GM13977 (cell line): ENCODE data around the gene ARHGEF28.

Experiments used
- DNase-seq: peaks from one replicate; pipeline ENCODE4 v3.0.0; 2012; ENCODE audit warnings: low spot score
- in situ Hi-C: fragments of 300-500 bp; cut with MboI; formaldehyde crosslinking; loops from one replicate; pipeline ENCODE4 v1.12.0; 2022; ENCODE audit warnings: low sequenced_read_pairs, low pct_unique_long_range_greater_than_20kb, mixed read lengths, inconsistent platforms; ENCODE audit not compliant: unreplicated experiment
- TF ChIP-seq, protein P1 (sequence below): IDR thresholded peaks from 2 replicates; pipeline ENCODE4 v1.5.1; 2012; ENCODE audit warnings: mild to moderate bottlenecking, control low read depth; ENCODE audit not compliant: insufficient read depth; ENCODE audit errors: extremely low read depth, missing control alignments

ARHGEF28 gene

DNA sequence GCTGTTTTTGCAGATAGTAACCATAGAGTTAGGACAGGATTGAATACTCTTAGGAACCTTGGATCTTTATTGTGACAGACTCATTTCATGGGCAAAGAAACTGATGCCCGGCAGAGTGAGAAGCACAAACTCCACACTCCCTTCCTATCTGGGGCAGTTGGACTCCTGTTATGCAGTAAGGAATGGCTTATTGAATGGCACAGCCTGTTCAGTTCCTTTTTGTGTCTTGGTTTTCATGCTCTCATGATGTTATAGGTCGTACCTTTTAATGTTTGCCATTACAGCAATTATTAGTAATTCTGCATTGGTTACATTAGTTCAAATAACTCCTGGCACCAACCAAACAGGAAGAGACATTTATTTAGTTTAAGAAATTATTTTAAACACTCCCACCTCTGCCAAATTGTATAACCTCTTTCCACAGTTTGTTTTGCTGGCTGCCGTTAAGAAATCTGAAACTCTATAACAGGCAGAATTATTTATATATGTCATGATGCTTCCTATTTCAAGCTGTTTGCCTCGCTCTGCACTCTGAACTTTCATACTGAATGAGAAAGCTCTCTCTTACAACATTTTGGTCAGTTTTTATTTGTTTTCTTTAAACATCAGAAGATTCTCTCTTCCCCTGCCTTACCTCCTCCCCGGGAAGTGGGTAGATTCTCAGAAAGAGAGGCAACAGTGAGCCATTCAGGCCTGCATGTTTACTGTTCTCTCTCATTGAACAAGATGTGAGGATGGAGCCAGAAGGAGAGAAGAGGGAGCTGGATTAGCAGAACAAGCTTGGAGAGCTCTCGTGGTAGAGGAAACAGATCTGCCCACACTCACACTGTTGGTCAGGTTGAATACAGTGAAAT lies 144.4 kb downstream of the ARHGEF28 start:
- DNase-seq: no peak
- TF ChIP-seq, protein P1, sequence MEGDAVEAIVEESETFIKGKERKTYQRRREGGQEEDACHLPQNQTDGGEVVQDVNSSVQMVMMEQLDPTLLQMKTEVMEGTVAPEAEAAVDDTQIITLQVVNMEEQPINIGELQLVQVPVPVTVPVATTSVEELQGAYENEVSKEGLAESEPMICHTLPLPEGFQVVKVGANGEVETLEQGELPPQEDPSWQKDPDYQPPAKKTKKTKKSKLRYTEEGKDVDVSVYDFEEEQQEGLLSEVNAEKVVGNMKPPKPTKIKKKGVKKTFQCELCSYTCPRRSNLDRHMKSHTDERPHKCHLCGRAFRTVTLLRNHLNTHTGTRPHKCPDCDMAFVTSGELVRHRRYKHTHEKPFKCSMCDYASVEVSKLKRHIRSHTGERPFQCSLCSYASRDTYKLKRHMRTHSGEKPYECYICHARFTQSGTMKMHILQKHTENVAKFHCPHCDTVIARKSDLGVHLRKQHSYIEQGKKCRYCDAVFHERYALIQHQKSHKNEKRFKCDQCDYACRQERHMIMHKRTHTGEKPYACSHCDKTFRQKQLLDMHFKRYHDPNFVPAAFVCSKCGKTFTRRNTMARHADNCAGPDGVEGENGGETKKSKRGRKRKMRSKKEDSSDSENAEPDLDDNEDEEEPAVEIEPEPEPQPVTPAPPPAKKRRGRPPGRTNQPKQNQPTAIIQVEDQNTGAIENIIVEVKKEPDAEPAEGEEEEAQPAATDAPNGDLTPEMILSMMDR: no peak
- in situ Hi-C loops: no loop called here

DNA sequence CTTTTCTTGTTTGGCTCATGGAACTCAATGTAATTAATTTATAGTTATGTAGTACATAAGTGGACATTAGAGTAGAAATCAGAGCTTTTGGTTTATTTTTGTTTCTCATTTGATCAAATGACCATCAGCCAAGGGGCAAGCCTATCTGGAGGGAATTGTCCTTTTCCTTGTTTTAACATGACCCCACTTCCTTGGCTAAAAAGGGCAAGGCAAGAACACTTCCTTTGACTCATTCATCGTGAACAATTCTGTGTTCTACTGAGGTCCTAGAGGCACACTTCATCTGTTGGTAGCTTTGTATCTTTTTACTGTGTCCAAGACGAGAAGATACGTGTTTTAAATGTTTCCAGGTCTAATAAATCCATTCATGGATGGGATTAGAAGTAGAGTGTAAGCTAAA lies 148.9 kb downstream of the ARHGEF28 start:
- in situ Hi-C loops: no loop called here
- TF ChIP-seq, protein P1: no peak
- no peak for DNase-seq

DNA sequence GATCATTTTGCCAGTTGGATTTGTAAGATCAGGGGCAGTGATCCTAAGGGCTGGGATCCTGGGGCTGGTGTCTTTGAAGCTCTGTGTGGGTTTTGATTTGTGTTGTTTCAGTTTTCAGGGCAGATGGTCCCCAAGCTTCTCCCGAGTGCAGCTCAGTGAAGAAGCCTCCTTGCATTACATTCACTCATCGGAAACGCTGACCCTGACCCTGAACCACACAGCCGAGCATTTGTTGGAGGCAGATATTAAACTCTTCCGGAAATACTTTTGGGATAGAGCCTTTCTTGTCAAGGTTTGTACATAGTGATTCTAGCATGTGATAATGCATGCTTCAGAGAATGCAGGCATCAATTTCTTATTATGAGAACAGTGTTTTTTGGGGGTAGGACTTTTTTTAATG lies 150.4 kb downstream of the ARHGEF28 start:
- in situ Hi-C loops: no loop called here
- TF ChIP-seq, protein P1: no peak
- DNase-seq: no peak

DNA sequence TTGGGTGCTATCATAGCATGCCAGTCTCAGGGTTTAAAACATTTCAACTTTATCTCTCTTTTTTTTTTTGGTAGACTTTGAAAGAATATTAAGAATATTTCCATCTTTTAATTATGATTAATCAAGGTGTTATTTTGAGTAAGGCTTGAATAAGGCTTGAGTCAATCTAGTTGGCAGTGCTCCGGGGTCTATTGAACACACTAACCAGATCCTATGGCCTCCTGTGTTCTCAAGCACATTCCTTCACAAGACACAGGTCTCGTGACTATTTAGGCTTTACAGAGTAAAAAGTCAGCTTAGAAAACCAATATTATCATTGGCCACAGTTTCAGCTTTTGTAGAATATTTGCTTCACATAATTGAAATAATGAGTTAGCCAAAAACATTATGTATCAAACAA lies 151.2 kb downstream of the ARHGEF28 start:
- in situ Hi-C loops: no loop called here
- TF ChIP-seq, protein P1: no peak
- no peak for DNase-seq

DNA sequence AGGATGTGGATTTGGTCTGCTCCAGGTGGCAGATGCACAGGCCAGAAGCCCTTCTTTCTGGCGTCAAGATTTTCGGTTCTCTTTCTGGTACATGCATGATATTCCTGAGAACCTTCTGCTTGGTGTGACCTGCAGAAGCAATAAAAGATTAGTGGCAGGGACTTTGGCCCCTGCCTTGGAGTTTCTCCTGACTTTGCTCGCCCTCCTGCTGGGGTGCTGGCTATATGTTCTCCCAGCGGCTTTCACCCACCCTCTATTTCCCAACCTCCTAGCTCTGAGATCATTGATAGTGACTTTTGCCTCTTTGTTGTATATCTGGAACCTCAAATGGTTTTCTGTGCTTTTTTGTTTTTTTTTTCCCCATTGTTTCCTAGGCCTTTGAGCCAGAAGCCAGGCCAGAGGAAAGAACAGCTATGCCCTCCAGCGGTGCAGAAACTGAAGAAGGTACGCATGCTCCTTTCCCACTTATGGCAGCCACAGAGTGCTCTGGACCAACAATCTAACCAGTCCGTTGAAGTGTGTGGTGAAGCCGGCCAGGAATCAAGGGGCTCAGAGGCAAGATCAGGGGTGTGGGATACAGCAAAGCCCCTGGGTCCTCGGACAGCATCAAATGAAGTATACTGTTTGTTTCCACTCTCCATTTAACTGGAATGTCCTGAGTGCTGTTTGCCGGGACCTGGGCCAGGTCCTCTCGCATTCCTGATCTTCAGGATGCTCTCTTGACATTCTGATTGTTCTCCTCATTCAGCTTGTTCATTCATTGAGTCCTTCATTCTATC lies 154.5 kb downstream of the ARHGEF28 start:
- no peak for DNase-seq
- TF ChIP-seq, protein P1: no peak
- in situ Hi-C loops: no loop called here

DNA sequence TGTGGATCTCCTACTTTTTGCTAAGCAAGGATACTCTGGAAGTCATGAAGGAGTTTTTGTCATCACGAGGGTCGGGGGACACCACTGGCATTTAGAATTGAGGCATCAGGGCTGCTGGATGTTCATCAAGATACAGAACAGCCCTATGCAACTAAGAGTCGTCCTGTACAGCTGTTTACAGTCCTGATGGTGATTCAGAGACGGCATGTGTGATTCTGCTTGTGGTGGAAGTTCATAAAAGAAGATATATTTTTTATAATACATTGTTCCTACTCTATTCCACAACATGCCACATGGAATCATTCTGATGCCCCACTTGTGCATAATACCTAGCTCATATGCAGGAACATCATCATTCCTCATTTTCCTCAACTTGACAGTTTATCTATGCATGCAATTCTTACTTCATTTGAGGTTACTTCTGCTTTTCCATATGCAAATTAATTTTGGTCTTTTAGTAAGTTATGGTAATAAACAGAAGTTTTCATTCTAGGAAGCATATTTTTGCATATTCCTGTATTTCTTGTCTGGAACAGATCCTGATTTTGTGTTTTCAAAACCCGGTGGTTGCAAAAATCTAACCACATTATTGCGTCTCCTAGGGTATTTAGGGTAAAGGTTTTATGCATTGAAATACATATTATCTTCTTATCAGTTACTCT lies 155.2 kb downstream of the ARHGEF28 start:
- in situ Hi-C loops: no loop called here
- no peak for DNase-seq
- TF ChIP-seq, protein P1: no peak
